ENCODE results near the gene CLEC10A.
"Not testable (repeated sequence)": the region's sequence is repeated elsewhere in the genome, so short reads cannot be mapped to it uniquely, and the experiment has no call there.

CLEC10A gene

GRCh38 chr17:7107795-7108559 lies 27.9 kb upstream of the CLEC10A start:
- no peak for DNase-seq

GRCh38 chr17:7107012-7107754 lies 27.1 kb upstream of the CLEC10A start:
- DNase-seq: peak; percentile 16

GRCh38 chr17:7102421-7102820 lies 22.4 kb upstream of the CLEC10A start:
- no peak for DNase-seq

GRCh38 chr17:7101531-7101930 lies 21.5 kb upstream of the CLEC10A start:
- DNase-seq: no peak

- not testable (repeated sequence) for DNase-seq
Observed at GRCh38 chr17:7100641-7101379, 20.8 kb upstream of the CLEC10A start.

GRCh38 chr17:7098802-7099459 lies 18.9 kb upstream of the CLEC10A start:
- no peak for DNase-seq

- no peak for DNase-seq
Observed at GRCh38 chr17:7097940-7098339, 17.9 kb upstream of the CLEC10A start.

- DNase-seq: no peak
Observed at GRCh38 chr17:7095625-7096024, 15.6 kb upstream of the CLEC10A start.

- no peak for DNase-seq
Observed at GRCh38 chr17:7094652-7095019, 14.6 kb upstream of the CLEC10A start.

- DNase-seq: not testable (repeated sequence)
Observed at GRCh38 chr17:7091311-7092005, 11.4 kb upstream of the CLEC10A start.

- not testable (repeated sequence) for DNase-seq
Observed at GRCh38 chr17:7089570-7089969, 9.5 kb upstream of the CLEC10A start.

- DNase-seq: not testable (repeated sequence)
Observed at GRCh38 chr17:7088442-7088841, 8.4 kb upstream of the CLEC10A start.

GRCh38 chr17:7084088-7084487 lies 4.0 kb upstream of the CLEC10A start:
- no peak for DNase-seq

GRCh38 chr17:7083592-7083991 lies 3.5 kb upstream of the CLEC10A start:
- DNase-seq: no peak

GRCh38 chr17:7081341-7082062 lies 1.5 kb upstream of the CLEC10A start:
- no peak for DNase-seq

GRCh38 chr17:7080456-7081041 lies 498 bp upstream of the CLEC10A start:
- DNase-seq: no peak

- no peak for DNase-seq
Observed at GRCh38 chr17:7078711-7079110, 1.3 kb downstream of the CLEC10A start.

- no peak for DNase-seq
Observed at GRCh38 chr17:7077911-7078546, 2.0 kb downstream of the CLEC10A start.

- no peak for DNase-seq
Observed at GRCh38 chr17:7074931-7075330, 5.1 kb downstream of the CLEC10A start.

- no peak for DNase-seq
Observed at GRCh38 chr17:7072406-7072805, 7.6 kb downstream of the CLEC10A start.

GRCh38 chr17:7070712-7071111 lies 9.3 kb downstream of the CLEC10A start:
- DNase-seq: no peak
